GM12891 (cell line): Measurements from ENCODE around the gene EPHA2.
A peak's percentile ranks its signal among the peaks of the same experiment; 100 is the strongest.
"Not testable (repeated sequence)": the region's sequence is repeated elsewhere in the genome, so short reads cannot be mapped to it uniquely, and the experiment has no call there.

ENCODE experiments used
- DNase-seq: peaks from one replicate; pipeline ENCODE4 v3.0.0; 2011; ENCODE audit warnings: low spot score; ENCODE audit not compliant: insufficient read length
- FAIRE-seq: peaks from 2 replicates; lab custom pipeline; 2011; peaks lifted over from hg19 to GRCh38; lab: Jason Lieb, UNC
- PAX5 ChIP-seq: IDR thresholded peaks from 2 replicates; pipeline ENCODE4 v1.6.1; 2011; ENCODE audit warnings: low read length, moderate library complexity, mild to moderate bottlenecking; ENCODE audit not compliant: insufficient read depth, severe bottlenecking
- POLR2A ChIP-seq: IDR thresholded peaks from 2 replicates; pipeline ENCODE4 v1.6.1; 2011; ENCODE audit warnings: low read depth, low read length, control low read depth
- POLR2AphosphoS5 ChIP-seq: IDR thresholded peaks from 2 replicates; pipeline ENCODE4 v1.6.1; 2011; ENCODE audit warnings: low read depth, low read length, control low read depth
- POU2F2 ChIP-seq: IDR thresholded peaks from 2 replicates; pipeline ENCODE4 v1.6.1; 2011; ENCODE audit warnings: low read depth, mild to moderate bottlenecking, control low read depth, low read length, moderate library complexity
- SPI1 ChIP-seq: IDR thresholded peaks from 2 replicates; pipeline ENCODE4 v1.6.1; 2011; ENCODE audit warnings: low read depth, low read length, control low read depth
- TAF1 ChIP-seq: IDR thresholded peaks from 2 replicates; pipeline ENCODE4 v1.6.1; 2011; ENCODE audit warnings: low read depth, low read length, control low read depth

EPHA2 gene

DNA sequence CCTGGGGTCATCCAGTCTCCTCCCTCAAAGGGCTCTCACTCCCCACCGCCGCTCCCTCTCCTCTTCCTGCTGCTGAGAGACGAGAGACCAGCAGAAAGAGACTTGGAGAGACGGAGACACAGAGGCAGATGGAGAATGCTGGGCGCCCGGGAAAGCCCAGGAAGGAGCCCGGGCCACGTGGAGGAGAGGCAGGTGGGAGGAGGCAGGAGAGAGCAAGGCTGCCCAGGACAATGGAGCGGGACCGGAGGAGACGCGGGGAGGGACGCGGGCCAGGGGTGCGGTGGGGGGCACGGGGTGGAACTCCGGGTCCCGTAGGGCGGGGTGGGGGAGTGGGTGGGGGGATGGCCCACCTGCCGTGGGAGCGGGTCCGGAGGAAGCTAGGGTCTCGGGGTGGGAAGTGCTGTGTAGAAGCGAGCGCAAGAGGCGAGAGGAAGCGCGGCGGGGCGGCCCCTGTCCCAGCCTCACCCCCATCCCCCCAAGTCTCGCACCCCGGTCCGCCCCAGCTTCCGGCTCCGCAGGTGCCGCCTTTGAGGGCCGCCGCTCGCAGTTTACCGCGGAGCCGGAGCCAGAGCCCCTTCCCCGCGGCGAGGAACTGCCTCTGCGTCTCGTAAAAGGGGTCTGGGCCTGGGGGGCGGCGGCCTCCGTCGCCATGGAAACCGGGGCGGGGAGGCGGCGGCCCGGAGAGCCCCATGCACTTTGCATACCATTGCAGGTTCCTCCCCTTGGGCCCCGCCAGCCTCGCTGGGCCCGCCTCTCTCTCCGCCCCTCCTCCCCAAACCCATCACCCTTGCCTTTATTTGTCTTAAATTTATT lies 11.7 kb upstream of the EPHA2 start:
- TF ChIP-seq PAX5 = no peak
- TF ChIP-seq POU2F2 = peak; percentile 65
- DNase-seq (peak; percentile 88), FAIRE-seq (no peak)

DNA sequence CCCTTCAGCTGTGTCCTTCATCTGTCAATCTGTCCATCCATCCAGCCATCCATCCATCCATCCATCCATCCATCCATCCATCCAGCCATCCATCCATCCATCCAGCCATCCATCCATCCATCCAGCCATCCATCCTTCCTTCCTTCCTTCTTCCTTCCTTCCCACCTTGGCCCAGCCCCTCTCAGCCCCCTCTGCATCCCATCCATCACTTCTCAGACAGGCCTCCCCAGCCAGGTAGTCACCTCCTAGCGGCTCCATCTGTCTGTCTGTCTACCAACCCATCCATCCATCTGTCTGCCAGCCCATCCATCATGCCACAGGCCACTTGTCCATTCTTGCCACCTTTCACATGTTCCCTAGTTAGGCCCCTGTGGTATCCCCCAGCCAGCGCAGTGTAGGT lies 10.2 kb upstream of the EPHA2 start:
- FAIRE-seq (no peak), DNase-seq (no peak)
- TF ChIP-seq TAF1 (no peak), POU2F2 (no peak), POLR2A (no peak), SPI1 (no peak), PAX5 (no peak), POLR2AphosphoS5 (no peak)

DNA sequence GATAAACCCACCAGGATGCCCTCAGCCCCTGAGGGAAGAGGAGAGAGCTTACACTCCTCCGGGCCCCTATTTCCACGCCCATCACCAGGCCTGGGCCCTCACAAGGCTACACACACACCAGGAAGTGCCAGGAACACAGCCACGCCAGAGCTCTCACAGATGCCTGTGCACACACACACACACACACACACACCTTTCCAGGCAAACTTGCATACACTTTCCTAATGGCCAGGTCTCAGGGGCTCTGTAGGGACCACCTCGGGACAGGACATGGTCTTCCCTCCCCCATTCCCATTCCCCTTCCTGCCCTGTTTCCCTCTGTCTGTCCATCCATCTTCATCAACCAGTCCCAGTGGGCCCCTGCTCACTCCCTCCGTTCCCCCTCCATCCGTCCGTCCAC lies 9.7 kb upstream of the EPHA2 start:
- DNase-seq = no peak
- no peak for FAIRE-seq
- no peak for TF ChIP-seq PAX5
- no peak for TF ChIP-seq POLR2AphosphoS5
- TF ChIP-seq SPI1 = no peak
- no peak for TF ChIP-seq TAF1

DNA sequence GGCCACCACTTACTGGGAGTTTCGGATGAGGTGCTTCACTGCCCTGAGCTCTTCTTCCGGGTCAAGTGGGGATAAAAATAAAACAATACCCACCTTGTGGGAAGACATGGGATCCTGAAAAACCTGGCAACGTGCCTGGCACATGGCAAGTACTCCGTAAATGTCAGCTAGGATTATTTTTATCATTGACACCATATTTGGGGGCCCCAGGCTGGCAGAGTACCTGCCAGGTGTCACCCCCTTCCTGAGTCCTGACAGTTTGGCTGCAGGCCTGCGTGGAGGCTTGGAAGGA lies 9.2 kb upstream of the EPHA2 start:
- no peak for FAIRE-seq

DNA sequence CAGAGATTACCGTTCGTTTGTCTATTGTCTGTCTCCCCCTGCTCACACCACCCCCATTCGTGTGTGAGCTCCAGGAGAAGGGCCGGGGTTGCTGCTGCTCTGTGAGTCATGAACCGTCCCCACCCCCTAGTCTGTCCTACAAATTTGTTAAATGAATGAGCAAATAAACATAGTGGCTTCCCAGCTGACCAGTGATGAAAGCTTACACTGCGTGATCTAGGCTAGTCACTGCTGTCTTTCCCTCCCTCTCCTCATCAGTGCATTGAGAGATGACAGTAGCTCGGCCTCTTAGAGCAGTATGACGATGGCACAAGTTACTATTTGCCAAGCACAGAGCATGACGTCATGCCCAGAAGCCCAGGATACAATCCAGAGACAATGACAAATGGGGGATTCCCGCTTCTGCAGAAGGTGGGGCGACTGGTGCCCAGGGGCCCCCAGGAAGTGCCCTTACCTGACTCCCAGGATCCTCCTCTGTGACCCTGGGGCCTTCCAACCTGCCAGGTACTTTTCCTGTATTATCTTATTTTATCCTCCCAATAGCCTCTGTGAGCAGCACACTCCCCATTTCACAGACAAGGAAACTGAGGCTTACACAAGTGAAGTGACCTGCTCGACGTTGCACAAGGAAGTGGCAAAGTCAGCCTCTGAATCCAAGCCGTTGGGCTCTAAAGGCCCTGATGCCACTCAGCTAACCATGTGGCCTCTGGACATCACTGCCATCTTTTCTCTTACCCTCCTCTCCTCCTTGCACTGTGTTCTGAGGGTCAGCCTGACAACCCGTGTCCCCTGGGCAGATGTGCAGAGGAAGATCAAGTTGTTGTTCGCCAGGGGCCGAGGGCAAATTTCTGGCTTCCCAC lies 8.6 kb upstream of the EPHA2 start:
- FAIRE-seq = no peak
- DNase-seq = no peak
- TF ChIP-seq POU2F2 = no peak
- TF ChIP-seq POLR2A = no peak
- TF ChIP-seq SPI1 = no peak
- no peak for TF ChIP-seq PAX5
- TF ChIP-seq TAF1 = no peak
- no peak for TF ChIP-seq POLR2AphosphoS5

More for the DNA sequence above, 9.2 kb upstream of the EPHA2 start:
- no peak for DNase-seq
- TF ChIP-seq PAX5 (no peak), SPI1 (no peak), POU2F2 (no peak), TAF1 (no peak), POLR2A (no peak), POLR2AphosphoS5 (no peak)

DNA sequence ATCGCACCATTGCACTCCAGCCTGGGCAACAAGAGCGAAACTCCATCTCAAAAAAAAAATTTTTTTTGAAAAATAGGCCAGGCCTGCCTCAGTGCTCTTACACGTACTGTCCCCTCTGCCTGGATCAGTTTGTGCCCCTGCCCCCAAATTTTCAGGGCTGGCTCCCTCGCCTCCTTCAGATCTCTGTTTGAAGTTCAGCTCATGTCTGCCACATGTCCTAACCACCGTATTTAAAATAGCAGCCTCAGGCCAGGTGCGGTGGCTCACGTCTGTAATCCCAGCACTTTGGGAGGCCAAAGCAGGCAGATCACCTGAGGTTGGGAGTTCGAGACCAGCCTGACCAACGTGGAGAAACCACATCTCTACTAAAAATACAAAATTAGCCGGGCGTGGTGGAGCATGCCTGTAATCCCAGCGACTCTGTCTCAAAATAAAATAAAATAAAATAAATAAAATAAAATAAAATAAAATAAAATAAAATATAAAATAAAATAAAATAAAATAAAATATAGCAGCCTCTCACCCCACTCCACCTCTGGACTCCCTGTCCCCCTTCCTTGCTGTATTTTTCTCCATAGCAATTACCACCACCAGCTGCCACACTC lies 7.8 kb upstream of the EPHA2 start:
- not testable (repeated sequence) for FAIRE-seq, DNase-seq

DNA sequence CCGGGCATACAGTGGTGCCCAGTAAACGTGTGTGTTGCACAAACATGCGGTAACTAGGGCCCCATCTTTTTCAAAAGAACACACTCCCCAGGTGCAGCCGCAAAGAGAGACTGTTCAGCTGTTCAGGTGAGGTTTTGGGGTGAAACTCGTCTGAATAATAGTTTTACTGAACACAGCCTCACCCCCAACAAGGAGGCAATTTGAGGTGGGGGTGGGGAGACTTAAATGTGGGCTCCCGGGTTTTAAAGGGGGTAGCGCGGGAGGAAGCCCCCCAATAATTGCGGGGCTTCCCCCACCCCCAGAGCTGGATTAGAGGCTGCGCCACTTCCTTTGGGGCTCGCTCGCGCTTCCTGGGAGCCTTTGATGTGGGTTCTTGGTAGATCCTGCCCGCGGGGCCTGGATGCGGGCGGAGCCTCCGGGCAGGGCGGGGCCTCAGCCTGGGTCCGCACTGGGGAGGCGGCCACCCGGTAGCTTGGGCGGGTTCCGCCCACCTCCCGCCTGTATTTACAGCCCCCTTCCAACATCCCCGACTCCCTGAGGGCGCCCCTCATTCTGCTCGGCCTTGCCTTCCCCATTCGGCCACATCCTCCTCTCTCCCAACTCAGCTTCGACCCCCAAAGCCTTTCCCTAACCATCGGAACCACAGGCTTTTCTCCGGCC lies 6.4 kb upstream of the EPHA2 start:
- no peak for DNase-seq
- FAIRE-seq = peak; percentile 23
- TF ChIP-seq SPI1 (no peak), TAF1 (no peak), PAX5 (no peak), POLR2A (no peak), POLR2AphosphoS5 (no peak), POU2F2 (no peak)

DNA sequence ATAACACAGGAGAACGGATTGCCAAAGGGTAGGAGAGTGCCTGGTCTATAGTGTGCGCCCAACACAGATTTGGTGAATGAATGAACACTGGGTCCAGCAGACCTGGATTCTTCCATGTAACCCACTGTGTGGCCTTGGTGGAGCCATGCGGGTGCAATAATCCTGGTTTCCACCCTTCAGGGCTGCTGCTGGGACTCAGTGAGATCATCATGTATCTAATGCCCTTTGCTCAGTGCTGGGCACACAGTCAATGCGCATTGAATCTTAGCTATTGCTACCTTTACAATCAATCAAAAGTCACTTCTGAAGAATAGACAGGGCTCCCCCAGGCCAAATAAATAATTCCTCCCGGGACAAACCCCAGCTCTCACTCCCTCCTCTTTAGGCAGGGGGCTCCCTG lies 5.8 kb upstream of the EPHA2 start:
- DNase-seq (no peak), FAIRE-seq (no peak)
- no peak for TF ChIP-seq POU2F2
- TF ChIP-seq TAF1 = no peak
- TF ChIP-seq POLR2A = no peak
- TF ChIP-seq POLR2AphosphoS5 = no peak
- no peak for TF ChIP-seq SPI1
- no peak for TF ChIP-seq PAX5
